Measurements from ENCODE around the gene DAB1. TPM values are rescaled to one million over a fixed set of nuclear protein-coding genes. Genes with fewer than 3 reads are reported as not detected.

The DAB1 gene
- total RNA-seq, 1 donor from 2014 or later = 0.25 TPM

- Histone ChIP-seq H3K36me3 (ENCODE audit: control insufficient read depth, insufficient read depth, low read length) (no peaks in the 10 kb centered on the region), H3K4me3 (ENCODE audit: low read depth, low read length) (no peak overlapping the region), H3K27me3 (ENCODE audit: control insufficient read depth, insufficient read depth, low read length) (no peaks in the 10 kb centered on the region)
- TF ChIP-seq, protein P1, sequence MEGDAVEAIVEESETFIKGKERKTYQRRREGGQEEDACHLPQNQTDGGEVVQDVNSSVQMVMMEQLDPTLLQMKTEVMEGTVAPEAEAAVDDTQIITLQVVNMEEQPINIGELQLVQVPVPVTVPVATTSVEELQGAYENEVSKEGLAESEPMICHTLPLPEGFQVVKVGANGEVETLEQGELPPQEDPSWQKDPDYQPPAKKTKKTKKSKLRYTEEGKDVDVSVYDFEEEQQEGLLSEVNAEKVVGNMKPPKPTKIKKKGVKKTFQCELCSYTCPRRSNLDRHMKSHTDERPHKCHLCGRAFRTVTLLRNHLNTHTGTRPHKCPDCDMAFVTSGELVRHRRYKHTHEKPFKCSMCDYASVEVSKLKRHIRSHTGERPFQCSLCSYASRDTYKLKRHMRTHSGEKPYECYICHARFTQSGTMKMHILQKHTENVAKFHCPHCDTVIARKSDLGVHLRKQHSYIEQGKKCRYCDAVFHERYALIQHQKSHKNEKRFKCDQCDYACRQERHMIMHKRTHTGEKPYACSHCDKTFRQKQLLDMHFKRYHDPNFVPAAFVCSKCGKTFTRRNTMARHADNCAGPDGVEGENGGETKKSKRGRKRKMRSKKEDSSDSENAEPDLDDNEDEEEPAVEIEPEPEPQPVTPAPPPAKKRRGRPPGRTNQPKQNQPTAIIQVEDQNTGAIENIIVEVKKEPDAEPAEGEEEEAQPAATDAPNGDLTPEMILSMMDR (IDR thresholded peaks at IDR 0.05; ENCODE audit: insufficient read depth, low read length, poor library complexity, severe bottlenecking) = no peak
- peak; percentile 85 for DNase-seq (ENCODE audit: low read depth)
Observed at GRCh38 chr1:57411262-57411661, 12.6 kb downstream of the DAB1 start.

- Histone ChIP-seq H3K36me3 (ENCODE audit: control insufficient read depth, insufficient read depth, low read length) (no peaks in the 10 kb centered on the region), H3K4me3 (ENCODE audit: low read depth, low read length) (no peak overlapping the region), H3K27me3 (ENCODE audit: control insufficient read depth, insufficient read depth, low read length) (no peaks in the 10 kb centered on the region)
- no peak for DNase-seq (ENCODE audit: low read depth)
- TF ChIP-seq, protein P1 (IDR thresholded peaks at IDR 0.05; ENCODE audit: insufficient read depth, low read length, poor library complexity, severe bottlenecking) = no peak
Observed at GRCh38 chr1:57410508-57410907, 13.4 kb downstream of the DAB1 start.

GRCh38 chr1:57407928-57408327 is 15.9 kb downstream of the DAB1 start:
- no peak overlapping the region for H3K4me3 ChIP-seq (ENCODE audit: low read depth, low read length)
- DNase-seq (ENCODE audit: low read depth) = no peak
- no peaks in the 10 kb centered on the region for H3K27me3 ChIP-seq (ENCODE audit: control insufficient read depth, insufficient read depth, low read length)
- no peaks in the 10 kb centered on the region for H3K36me3 ChIP-seq (ENCODE audit: control insufficient read depth, insufficient read depth, low read length)
- TF ChIP-seq, protein P1 (IDR thresholded peaks at IDR 0.05; ENCODE audit: insufficient read depth, low read length, poor library complexity, severe bottlenecking) = no peak

- Histone ChIP-seq H3K27me3 (ENCODE audit: control insufficient read depth, insufficient read depth, low read length) (no peaks in the 10 kb centered on the region), H3K36me3 (ENCODE audit: control insufficient read depth, insufficient read depth, low read length) (no peaks in the 10 kb centered on the region), H3K4me3 (ENCODE audit: low read depth, low read length) (no peak overlapping the region)
- no peak for DNase-seq (ENCODE audit: low read depth)
- TF ChIP-seq, protein P1 (IDR thresholded peaks at IDR 0.05; ENCODE audit: insufficient read depth, low read length, poor library complexity, severe bottlenecking) = no peak
Observed at GRCh38 chr1:57406428-57406970, 17.4 kb downstream of the DAB1 start.

- TF ChIP-seq, protein P1 (IDR thresholded peaks at IDR 0.05; ENCODE audit: insufficient read depth, low read length, poor library complexity, severe bottlenecking) = no peak
- Histone ChIP-seq H3K4me3 (ENCODE audit: low read depth, low read length) (no peak overlapping the region), H3K36me3 (ENCODE audit: control insufficient read depth, insufficient read depth, low read length) (no peaks in the 10 kb centered on the region), H3K27me3 (ENCODE audit: control insufficient read depth, insufficient read depth, low read length) (no peaks in the 10 kb centered on the region)
- no peak for DNase-seq (ENCODE audit: low read depth)
Observed at GRCh38 chr1:57404884-57405283, 19.0 kb downstream of the DAB1 start.

DNA sequence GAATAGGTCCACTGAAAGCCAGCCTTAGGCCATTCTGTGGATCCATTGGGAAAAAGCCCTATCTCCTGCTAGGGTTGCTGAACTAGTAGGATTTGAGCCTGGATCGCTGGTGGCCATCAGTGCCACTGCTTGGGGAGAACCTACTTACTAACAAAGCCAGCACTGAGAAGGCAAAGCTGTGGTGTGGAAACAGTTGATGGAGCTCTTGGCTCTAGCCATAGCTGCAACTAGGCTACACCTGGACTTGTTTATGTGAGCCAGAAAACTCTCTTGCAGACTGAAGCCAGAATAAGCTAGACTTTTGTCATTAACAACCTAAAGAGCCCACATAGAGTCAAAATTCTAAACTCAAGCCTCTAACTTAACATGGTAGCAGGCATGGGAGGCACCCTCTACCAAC is 20.7 kb downstream of the DAB1 start:
- H3K36me3 ChIP-seq (ENCODE audit: control insufficient read depth, insufficient read depth, low read length) = no peaks in the 10 kb centered on the region
- H3K27me3 ChIP-seq (ENCODE audit: control insufficient read depth, insufficient read depth, low read length) = no peaks in the 10 kb centered on the region
- TF ChIP-seq, protein P1 (IDR thresholded peaks at IDR 0.05; ENCODE audit: insufficient read depth, low read length, poor library complexity, severe bottlenecking) = no peak
- H3K4me3 ChIP-seq (ENCODE audit: low read depth, low read length) = no peak overlapping the region
- no peak for DNase-seq (ENCODE audit: low read depth)

Measured in kidney epithelial cell (primary cell).